NCI-H2196 (cell line): ENCODE measurements around the gene FBLN1.
"Not testable (repeated sequence)": the region's sequence is repeated elsewhere in the genome, so short reads cannot be mapped to it uniquely, and the experiment has no call there.

Experiments used
- DNase-seq: peaks from one replicate; lab custom pipeline; 2025; ENCODE audit not compliant: unreplicated experiment; lab: John Stamatoyannopoulos, UW

Gene FBLN1

DNA sequence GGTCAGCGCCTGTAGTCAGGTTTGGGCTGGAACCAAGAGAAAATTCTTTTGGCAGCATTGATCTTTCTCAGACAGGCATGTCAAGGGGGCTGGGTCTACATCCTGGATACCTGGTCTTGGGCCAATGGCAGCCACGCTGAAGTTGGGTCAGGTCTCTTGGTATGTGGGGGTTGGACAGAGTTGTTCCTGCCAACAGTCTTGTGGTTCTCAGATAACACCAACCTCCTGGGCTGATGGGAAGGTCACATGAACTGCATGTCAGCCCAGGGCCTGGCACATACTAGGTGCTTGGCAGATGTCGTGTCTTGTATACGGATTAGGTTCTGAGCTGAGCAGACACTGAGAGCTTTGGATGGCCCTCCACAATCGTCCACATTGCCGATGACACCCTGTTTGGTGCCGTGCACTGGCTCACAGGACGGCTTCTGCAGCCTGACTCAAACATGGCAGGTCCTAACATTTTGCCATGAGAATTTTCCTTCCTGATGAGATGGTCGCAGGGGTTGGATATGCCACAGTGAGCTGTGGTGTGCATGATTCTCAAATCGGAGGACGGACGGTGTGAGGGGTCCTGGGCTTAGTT lies 42.0 kb downstream of the FBLN1 start:
- DNase-seq: no peak

GRCh38 chr22:45546333-45547015 lies 43.8 kb downstream of the FBLN1 start:
- DNase-seq: peak; percentile 75

DNA sequence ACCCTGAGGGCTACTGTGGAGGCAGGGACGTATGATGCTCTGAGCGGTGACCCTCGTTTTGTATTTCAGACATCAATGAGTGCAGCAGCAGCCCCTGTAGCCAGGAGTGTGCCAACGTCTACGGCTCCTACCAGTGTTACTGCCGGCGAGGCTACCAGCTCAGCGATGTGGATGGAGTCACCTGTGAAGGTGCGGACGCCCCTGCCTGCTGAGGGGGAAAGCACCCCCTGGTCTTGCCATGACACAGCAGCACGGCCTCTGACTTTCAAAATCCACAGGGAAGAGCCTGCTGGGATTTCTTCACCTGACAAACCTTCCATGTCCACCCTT lies 44.3 kb downstream of the FBLN1 start:
- no peak for DNase-seq

- no peak for DNase-seq
Observed at GRCh38 chr22:45547731-45548130, 45.0 kb downstream of the FBLN1 start.

DNA sequence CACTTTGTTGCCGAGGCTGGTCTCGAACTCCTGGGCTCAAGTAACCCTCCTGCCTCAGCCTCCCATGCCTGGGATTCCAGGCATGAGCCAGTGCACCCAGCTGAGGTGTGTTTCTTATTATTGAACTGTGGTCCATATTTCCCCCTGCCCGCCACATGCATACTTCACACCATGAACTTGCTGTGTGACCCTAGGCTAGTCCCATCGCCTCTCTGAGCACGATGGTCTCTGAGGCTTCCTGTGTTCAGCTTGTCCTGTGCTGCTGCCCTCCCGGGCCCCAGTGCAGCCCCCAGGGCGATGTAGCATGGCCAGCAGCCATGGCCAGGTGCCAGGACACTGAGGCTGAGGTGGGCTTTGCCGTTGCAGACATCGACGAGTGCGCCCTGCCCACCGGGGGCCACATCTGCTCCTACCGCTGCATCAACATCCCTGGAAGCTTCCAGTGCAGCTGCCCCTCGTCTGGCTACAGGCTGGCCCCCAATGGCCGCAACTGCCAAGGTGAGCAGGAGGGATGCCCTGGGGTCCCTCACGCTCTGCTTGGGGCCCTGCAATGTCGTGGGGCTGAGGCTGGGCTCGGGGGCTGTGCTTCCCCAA lies 45.7 kb downstream of the FBLN1 start:
- no peak for DNase-seq

DNA sequence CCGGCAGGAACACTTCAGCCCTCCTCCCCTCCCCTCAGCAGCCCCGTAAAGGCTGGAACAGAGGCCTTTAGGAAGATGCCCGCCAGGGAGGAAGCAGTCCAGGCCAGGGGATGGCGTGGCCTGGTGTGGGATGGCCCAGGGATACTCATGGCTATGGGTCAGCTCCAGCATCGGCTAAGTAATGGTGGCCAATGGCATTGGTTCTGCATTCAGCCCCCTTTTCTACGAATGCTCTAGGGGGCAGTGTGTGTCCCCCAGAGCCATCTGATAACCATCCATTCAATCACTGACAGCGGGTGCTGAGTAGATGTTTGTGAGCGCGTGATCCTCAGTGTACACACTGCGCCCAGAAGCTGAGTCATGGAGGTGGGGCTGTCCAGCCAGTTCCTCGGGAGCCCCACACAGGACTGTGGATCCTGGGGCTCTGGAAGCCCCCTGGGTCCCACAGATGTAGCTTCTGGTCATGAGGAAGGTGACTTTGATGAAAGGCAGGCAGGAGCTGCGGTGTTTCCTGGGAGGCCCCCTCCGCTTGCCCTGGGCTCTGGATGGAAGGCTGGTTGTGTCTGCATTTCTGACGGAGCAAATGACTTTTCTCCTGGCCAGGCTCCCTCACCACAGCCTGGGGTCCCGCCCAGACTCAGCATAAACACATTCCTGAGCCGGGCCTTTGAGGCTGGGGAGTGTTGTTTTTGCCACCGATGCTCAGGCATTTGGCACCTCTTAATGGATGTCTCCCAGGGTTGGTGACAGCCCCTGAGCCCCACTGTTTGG lies 46.5 kb downstream of the FBLN1 start:
- DNase-seq: no peak

GRCh38 chr22:45549762-45550378 lies 47.2 kb downstream of the FBLN1 start:
- no peak for DNase-seq

- DNase-seq: no peak
Observed at GRCh38 chr22:45550416-45550815, 47.7 kb downstream of the FBLN1 start.

DNA sequence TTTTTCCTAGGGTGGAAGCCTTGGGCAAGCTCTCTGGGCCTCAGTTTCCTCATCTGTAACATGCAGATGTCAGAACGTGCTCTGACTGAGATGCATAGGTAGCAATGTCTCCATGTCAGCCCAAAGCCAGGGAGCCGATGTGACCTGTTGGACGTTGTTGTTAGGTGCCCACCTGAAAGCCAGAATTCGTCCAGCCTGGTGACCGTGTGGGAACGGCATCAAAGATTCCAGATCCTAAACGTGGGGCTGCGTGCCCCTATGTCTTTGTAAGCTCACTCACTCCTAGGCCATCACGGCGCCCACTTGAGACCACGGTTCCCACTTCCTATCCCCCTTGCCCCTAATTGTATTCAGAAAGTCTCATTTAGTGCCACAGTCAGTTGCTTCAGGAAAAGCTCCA lies 48.2 kb downstream of the FBLN1 start:
- no peak for DNase-seq

DNA sequence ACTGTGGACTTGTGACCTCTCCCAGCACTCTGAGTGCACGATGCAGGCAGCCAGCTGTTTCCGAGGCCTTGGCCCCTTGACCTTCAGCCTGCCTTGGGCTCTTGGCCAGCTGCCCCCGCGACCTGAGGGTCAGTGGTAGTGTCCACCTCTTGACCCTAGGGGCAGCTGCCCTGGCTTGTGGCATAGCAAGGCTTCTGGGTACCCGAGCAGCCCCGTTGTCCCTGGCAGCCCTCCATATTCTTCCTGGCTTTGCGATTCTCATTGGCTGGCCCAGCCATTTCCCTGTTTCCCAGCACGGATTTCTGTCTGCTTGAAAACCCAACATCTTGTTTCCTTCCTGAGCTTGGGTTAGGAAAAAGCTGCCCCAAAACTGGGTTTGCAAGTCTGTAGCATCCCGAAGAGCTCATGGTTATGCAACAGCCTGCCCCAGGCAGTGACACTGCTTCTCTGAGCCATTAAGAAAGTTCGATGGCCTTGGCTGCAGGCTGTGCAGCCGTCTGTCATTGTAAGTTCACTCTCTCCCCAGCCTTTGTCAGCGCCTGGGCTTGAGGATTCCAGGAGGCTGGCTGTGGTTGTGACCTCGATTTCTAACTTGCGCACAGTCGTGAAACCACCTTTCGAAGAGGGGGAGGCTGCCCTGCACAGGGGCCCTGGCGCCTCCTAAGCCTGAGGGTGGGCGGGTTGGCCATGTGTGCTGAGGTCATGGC lies 48.8 kb downstream of the FBLN1 start:
- DNase-seq: no peak

DNA sequence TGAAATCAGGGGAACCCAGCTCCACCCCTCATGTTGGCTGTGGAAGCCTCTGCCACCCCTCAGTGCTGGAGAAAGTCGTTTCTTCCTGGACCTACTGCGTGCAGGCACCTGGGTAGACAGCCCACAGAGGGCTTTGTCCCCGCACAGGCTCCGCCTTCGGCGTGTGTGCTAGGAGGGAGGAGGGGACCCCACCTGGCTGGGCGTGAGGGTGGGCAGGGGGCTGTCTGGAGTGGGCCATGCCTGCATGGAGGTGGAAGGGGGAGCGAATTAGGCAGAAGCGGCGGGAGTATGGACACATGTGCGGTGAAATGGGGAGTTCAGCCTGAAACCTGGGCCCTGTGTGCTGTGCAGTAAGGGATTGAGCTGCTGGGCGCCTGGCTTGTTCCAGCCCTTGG lies 49.3 kb downstream of the FBLN1 start:
- DNase-seq: no peak

GRCh38 chr22:45552580-45553350 lies 50.1 kb downstream of the FBLN1 start:
- no peak for DNase-seq

- peak; percentile 84 for DNase-seq
Observed at GRCh38 chr22:45553351-45554039, 50.8 kb downstream of the FBLN1 start.

DNA sequence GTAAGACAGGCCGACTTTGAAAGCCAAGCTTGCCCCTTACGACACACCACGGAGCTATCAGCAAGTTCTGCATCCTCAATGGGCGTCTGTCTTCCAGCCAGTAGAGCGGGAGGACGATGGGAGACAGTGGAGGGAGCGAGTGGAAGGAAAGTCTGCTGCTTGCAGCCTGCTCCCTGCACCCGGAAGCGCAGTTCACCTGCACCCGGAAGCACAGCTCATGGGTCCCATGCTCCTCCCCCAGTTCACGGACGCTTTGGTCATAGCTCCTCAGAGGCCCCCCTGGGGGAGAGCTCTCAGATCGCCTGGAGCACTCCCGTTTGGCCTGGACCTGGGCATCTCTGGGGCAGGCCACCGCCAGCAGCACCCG lies 51.3 kb downstream of the FBLN1 start:
- no peak for DNase-seq

DNA sequence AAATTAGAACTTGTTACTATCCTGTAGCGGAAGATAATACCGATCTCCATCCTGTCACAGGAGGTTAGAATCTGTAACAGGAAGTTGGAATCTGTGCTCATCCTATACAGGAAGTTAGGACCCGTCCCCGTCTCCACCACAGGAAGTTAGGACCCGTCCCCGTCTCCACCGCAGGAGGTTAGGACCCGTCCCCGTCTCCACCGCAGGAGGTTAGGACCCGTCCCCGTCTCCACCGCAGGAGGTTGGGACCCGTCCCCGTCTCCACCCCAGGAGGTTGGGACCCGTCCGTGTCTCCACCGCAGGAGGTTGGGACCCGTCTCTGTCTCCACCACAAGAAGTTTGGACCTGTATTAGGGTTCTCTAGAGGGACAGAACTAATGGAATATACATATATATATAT lies 52.2 kb downstream of the FBLN1 start:
- no peak for DNase-seq

DNA sequence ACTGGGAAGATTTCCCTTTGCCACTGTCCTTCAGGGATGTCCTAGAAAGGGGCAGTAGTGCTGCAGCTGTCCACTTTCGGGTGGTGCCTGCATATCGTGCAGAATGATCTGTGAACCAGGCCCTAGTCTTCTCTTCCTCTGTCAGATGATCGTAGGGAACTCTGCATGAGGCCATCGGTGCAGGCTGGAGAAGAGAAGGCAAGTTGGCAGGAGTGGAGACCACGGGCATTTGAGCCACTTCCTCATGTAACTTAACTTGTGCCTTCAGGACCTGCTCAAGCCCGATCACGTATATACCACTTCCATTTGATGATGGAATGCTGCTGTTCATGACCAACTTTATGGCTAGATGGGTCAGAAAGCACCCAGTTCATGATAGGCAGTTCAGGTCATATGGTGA lies 55.2 kb downstream of the FBLN1 start:
- not testable (repeated sequence) for DNase-seq

- DNase-seq: not testable (repeated sequence)
Observed at GRCh38 chr22:45560092-45560491, 57.4 kb downstream of the FBLN1 start.

- not testable (repeated sequence) for DNase-seq
Observed at GRCh38 chr22:45560761-45561160, 58.1 kb downstream of the FBLN1 start.

GRCh38 chr22:45562102-45562501 lies 59.4 kb downstream of the FBLN1 start:
- no peak for DNase-seq
